SIG-M5 treated with dmso at 0.1 percent for 504 hours (cell line): ENCODE data around the gene MYO1D.
"Not testable (repeated sequence)": the region's sequence is repeated elsewhere in the genome, so short reads cannot be mapped to it uniquely, and the experiment has no call there.

Experiments used
- DNase-seq: peaks from one replicate; lab custom pipeline; 2025; ENCODE audit not compliant: unreplicated experiment; lab: John Stamatoyannopoulos, UW

Gene MYO1D

DNA sequence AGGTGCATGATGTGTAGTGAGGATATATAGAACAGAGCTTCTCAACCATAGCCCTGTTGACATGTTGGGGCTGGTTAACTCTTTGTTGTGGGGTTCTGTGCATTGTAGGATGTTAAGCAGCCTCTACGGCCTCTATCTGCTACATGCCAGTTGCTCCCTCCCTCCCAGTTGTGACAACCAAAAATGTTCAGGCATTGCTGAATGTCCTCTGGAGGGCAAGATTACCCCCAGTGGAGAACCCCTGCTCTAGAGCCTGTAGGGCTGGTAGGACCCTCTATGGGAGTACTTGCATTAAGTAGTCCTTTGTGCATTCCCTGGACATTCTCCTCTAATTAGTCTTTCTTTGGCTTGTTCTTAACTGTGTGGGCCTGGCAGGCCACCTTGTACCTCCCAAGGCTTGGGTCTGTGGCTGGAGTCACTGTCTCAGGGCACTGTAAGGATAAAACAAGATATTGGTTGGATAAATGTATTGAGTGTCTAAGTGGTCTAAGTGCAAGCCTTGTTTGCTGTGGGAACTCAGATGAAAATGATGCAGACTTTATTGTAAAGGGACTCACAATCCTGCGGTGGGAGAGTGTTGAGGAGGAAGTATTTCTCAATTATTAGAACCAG is 19.8 kb upstream of the MYO1D start:
- no peak for DNase-seq

DNA sequence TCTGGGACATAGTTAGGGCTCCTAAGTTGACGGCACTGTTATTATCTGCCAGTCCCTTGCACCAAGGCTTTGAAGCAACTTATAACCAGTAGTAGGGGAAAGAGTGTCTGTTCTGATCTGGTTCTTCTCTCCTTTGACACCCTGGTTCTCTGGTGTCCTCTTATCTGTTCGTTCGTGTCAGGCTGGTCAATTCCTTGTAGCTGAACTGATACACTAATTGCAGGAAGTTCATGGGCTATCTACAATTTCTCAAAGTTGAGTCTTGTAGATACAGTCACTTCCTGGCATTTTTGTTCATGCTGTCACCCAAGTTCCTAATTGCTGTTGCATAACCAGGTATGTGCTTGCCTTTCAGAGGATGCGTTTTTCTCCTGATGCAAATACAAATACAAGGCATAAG is 17.3 kb upstream of the MYO1D start:
- no peak for DNase-seq

DNA sequence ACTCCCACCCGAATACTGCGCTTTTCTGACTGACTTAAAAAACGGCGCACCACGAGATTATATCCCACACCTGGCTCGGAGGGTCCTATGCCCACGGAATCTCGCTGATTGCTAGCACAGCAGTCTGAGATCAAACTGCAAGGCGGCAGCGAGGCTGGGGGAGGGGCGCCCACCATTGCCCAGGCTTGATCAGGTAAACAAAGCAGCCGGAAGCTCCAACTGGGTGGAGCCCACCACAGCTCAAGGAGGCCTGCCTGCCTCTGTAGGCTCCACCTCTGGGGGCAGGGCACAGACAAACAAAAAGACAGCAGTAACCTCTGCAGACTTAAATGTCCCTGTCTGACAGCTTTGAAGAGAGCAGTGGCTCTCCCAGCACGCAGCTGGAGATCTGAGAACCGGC is 10.5 kb upstream of the MYO1D start:
- not testable (repeated sequence) for DNase-seq

DNA sequence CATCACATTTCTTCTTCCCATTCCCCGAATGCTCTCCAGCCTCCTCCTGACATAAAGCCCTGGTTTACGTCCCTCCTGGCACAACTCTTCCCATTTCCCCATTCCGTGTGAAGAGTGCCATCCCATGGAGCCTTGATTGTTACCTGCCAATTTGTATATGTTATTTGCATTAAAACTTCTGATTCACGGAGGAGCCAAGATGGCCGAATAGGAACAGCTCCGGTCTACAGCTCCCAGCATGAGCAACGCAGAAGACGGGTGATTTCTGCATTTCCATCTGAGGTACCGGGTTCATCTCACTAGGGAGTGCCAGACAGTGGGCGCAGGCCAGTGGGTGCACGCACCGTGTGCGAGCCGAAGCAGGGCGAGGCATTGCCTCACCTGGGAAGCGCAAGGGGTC is 10.0 kb upstream of the MYO1D start:
- not testable (repeated sequence) for DNase-seq

DNA sequence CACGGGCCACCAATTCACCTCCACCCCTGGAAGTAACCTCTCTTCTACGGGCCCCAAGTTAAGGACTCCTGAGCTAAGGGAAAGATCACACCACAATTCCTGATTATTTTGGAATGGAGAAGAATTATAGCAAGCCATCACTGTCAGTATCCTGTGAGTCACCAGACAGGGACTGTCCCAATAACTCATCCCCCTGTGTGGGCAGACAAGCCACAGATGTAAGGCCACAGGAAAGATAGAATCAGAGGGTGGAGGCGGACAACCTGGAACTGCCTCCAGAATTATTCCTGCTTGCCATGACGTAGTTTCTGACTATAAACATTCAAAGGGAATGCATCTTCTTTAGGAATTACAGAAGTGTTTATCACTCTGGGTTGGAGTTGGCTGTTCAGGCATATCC is 5.8 kb upstream of the MYO1D start:
- DNase-seq, result no peak

DNA sequence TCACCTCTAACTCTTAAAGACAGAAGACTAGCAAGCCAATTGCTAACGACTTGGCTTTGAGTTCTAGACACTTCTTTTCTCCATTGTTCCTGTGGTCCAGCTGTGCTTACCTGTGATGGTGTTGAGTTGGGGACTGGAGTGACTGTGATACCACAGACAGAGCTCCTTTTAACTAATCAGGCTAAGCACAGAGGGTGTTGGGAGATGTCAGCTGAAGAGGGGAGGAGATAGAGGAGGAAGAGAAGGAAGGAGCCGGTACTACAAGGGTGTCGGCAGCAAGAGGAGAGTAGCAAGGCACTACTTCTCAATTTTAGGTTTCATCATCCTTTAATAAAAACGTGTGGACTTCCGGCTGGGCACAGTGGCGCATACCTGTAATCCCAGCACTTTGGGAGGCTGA is 5.1 kb upstream of the MYO1D start:
- no peak for DNase-seq

DNA sequence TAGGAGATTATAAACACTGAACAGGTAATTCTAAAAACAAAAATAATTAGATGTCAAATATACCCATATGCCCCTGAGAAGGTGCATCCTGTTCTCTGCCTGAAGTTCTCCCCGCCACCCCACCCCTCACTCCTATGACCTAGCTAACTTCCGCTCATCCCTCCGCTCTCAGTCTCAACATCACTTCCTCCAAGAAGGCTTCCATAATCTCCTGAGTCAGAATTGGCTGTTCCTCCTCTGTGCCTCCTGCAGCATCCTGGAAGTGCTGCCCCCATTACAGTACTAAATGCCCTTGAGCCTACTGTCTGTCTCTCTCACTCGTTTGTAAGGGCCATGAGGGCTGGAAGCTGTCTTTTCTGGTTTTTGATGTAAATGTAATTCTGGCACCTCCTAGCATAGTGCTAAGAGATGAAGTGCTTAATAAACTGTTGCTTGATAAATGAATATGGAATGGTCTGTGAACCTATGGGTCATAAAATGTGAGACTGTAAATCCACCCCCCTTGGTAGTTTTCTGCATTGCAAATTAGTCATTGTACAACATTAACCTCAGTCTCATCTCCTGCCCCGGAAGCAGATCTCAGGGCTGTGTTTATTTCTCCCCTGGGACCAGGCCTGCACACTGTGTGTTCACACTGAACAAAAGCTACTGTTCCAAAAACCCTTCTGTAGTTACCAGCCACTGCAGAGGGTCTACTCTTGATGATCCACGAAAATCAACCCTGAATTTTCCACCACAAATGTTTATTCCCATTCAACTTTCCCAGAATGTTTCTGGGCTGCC is 3.9 kb upstream of the MYO1D start:
- DNase-seq, result no peak

DNA sequence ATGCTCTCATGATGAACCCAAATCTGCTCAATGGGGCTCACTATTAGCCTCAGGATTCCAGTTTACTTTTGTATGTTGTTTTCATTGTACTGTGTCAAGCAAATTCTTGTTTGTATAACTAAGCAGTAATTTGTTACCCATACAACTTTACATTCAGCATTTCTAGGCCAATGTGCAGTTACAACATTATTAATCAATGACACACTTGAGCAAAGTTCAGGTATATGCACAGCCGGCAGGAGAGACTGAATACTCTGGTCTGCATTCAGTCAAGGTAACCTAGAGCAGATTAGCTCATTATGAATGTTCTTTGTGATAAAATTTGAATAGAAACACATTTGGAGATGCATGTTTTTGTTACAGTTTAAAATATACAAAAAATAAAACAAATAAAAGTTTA is 2.2 kb upstream of the MYO1D start:
- DNase-seq, result no peak

DNA sequence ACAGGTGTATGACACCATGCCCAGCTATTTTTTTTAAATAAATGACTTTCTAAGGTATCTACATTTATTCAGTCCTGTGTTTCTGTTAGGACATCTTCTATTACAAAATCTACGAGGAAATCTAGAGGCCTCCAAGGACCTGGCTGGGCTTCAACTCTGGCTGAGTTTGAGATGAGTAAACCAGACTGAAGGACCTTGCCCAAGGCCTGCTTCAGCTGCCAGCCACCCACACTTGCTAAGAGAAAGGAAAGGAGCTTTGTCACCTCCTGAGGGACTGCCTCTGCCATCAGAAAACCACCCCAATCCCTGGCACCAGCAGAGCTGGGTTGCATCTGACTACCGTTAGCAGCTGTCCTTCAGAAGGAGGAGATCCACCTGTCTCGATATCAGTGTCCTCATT is 1.3 kb upstream of the MYO1D start:
- DNase-seq, result no peak

DNA sequence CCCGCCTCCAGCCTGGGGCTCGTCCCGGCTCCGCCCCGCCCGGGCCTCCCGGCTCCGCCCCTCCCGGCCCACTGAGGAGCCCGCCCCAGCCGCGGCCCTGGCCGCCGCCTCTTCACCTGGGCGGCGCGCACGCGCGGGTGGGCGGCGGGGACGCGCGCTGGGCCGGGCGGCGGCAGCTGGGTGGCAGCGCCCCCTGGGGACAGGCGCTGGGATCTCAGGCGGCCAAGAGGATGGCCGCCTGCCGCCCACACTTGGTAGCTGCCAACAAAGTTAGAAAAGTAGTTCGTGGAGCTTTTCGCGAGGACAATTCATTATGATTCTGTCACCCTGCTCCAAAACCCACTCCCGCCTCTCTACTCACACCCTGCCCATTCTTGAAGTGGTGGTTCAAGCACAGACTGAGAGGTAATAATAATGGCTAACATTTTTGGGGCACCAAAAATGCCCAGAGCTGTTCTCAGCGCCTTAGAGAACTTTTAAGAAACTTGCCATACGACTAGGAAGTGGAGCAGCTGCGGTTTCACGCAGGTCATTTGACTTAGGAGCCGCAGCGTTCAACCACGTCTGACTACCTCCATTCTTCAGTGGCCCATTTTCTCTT is 340 bp upstream of the MYO1D start:
- DNase-seq, result peak; percentile 67

DNA sequence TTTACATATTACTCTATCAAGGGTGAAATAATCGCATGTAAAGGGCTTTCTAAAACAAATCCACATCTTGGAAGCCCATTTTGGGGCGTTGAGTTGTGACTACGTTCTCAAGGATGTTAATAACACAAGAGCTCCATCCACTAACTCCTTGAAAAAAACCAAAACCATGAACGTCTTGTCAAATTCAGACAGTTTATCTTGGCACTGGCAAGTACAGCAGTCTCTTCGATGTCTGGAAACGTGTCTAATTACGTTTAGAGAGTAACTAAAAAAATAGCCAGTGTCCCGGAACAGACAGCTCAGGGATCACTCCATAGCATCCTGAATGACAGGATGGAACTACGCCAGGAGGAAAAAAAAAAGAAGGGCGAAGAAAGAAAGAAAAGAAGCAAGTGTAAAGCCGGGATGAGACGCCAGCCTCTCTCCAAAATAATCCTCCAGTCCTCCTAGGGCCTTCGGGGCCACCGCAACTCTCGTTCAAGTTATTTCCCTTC is 954 bp downstream of the MYO1D start:
- DNase-seq, result no peak

DNA sequence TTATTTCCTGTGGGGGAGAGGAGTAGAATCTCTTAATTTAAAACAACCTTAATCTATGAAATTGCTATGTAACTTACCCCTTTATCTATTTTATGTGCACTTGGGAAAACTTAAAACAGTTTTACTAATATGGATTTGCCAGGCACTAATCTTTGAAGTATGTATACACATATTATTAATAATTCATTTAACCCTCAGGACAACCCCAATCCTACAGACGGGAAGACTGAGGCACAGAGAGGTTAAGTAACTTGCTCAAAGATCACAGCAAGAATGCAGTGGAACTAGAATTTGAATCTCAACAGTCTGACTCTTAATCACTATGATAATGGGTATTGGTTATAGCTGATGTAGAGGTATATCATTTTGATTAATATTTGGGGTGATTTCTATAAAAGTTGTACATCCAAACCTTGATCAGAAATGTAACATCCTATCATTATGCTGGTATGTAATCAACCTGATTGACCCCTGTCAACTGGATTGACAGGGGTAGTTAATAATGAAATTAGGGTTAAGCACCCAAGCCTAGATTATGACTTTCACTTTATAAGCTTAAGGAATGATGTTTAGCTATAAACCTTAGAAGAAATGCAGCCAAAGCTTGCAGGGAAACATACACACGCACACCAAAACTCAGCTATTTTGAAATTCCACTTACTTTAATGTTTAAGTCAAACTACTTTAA is 1.6 kb downstream of the MYO1D start:
- no peak for DNase-seq

DNA sequence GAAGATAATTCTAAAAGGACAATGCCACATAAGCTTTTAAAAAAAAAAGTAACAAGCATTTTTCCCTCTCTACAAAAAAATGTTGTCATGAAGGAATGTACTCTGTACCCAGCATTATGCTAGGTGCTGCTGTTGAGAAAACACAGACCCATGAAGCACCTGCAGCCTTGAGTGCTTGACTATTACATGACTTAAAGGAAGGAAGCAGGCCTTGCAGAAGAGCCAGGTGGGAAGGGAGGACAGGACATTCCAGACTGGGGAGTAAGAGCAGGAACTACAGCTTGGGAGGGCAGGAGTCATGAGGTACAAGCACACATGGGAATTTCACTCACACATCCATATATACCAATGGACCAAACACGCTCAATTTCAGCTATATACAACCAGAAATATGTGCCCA is 3.8 kb downstream of the MYO1D start:
- no peak for DNase-seq

DNA sequence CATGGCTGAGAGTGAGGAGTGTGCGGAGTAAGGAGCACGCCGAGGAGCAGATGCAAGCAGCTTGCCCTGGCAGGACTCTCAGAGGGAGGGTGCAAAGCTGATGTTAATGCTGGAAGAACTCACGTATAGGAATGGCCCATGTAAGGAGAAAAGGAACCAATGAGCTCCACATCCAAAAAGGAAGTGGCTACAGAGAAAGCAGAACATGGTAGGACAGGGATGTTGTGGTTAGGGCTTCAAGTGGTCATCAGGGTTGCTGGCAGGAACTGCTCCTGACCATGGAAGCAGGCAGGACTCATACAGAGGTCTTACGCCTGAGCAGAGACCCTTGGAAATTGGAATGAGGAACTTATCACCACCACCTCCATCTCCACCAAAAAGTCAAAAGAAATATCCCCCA is 5.2 kb downstream of the MYO1D start:
- no peak for DNase-seq

DNA sequence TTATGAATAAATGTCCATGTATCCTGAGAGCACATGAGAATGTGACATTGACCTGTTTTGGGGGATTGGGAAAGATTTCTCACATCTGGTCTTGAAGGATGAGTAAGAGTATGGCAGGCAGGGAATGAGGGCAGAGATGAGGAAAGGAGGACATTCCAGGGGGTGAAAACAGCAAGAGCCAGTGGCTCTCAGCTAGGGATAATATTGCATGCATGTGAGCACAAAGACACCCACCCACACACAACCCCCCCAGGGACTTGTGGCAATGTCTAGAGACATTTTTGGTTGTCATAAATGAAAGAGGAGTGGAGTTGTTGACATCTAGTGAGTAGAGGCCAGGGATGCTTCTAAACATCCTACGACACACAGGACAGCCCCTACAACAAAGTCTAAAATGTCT is 6.0 kb downstream of the MYO1D start:
- DNase-seq, result no peak

DNA sequence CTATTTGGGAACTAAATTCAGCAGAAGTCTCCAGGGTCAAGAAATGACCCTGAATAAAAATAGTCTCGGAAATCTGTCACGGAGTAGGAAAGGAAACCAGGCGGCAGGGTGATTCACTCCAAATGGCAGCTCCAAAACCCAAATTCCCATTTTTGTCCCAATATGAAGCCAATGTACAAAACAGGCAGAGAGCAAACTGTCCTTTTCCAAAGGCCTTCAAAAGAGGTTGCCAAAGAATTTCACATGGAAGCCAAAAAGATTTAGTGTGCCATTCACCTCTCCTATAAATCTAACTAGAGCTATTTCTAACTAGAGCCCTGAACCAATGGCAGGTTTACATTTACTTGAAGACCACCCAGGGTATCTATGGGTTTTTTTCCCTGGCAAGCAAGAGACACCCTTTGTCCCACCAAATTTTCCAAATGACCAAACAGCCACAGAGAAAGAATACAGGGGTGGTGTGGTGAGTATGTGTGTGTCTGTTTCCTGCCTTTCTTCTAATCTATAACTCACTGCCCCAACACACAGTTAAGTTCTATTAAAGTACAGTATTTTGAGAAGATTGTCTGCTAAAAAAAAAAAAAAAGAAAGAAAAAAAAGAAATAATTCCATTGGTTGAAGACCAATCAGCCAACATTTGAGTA is 6.8 kb downstream of the MYO1D start:
- no peak for DNase-seq

DNA sequence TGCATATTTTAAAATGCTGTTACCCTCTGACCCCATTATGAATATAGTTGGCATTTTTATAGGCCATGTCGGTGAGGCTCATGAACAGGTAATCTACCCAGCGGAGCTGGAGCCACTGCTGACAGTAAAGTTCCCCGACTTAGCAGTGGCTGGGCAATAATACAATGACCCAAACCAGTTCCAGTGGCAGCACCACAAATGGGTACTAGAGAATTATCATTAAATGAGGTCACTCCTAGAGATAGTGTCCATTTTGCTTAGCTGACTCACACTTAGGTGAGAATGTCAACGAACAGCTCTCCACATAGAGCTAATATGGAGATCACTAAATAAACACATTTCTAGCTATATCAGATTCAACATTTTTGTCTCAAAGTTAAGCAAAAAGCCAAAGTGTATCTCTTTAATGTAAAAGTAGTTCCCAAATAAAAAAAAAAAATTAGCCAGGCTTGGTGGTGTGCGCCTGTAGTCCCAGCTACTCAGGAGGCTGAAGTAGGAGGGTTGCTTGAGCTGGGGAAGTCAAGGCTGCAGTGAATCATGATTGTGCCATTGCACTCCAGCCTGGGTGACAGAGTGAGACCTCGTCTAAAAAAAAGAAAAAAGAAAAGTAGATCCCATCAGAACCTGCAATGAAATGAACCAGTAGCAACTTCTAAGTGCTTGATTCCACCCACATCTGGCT is 7.4 kb downstream of the MYO1D start:
- no peak for DNase-seq

DNA sequence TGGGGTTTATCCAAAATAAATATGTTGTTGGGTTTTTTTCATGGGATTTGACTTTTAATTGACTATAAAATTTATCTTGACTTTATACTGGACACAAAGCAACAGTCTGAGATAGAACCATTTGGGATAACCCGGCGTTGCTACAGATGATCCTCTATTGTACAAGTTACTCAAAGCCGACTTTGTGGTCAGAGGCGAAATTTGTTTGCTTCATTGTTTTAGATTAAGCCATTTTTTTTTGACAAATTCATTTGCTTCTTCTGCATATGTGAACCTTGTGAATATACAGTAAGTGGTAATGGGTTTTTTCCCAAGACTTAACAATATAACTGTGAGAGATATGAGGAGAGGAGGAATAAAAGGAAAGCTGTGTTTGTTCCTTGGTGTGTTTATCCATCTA is 11.8 kb downstream of the MYO1D start:
- DNase-seq, result no peak

DNA sequence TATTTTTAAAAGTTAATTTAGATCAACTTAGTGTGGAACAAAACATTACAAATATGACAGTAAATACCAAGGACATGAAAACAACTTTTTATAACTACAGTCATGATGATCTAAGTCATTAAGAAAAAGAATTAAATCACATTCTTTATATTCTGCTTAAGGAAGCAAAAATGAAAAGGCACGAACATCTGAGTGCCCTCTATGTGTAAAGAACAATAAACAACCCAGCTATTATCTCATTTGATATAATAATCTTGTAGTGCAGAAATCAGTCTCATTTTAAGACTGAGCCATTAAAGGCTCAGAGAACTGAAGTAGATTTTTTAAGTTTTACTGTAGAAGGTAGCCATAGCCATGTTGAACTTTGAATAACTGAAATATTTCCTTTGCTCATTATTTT is 13.4 kb downstream of the MYO1D start:
- DNase-seq, result no peak

DNA sequence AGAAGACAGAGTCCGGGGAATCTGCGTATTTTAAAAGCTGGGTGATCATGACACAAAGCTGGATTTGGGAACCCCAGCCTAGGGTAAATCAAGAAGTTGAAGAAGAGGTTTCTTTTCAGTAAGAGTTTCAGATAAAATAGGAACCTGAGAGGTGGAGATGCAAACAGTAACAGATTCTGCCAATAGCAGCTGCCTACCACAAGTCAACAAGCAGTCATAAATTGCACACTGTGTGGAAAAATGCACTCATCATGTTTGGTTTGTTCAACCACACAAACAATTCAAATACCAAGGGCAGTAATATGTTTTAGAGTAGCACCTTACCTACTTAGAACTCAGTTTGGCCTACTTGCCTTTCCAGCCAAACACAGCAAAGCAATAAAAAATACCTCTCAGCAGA is 14.0 kb downstream of the MYO1D start:
- DNase-seq, result no peak

DNA sequence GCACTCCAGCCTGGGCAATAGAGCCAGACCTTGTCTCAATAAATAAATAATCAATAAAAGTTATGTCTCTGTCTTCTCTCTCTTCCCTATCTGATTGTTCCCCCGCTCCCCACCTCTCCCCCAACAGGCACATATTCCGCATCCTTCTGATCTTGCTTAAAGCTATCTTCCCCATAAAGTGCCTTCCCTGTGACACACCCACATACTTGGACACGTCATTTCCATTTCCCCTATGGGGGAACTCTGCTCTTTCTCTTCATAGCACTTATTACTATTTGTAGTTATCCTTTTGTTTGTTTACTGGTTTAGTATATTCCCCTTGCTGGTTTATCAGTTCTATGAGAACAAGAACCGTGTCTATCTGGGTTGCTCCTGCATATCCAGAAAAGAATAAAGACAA is 14.9 kb downstream of the MYO1D start:
- DNase-seq, result no peak
